GM12872 (cell line): ENCODE measurements around the gene GPR27.

ENCODE experiments used
- CTCF ChIP-seq: IDR thresholded peaks from 3 replicates; pipeline ENCODE4 v1.5.1; 2011; ENCODE audit warnings: low read depth, mild to moderate bottlenecking, low read length, moderate library complexity; ENCODE audit not compliant: insufficient read depth

Gene GPR27

GRCh38 chr3:71733319-71733718 lies 20.3 kb upstream of the GPR27 start:
- no peak for TF ChIP-seq CTCF

GRCh38 chr3:71734881-71735280 lies 18.8 kb upstream of the GPR27 start:
- no peak for TF ChIP-seq CTCF

GRCh38 chr3:71742621-71743020 lies 11.0 kb upstream of the GPR27 start:
- no peak for TF ChIP-seq CTCF

GRCh38 chr3:71744738-71745137 lies 8.9 kb upstream of the GPR27 start:
- no peak for TF ChIP-seq CTCF

- TF ChIP-seq CTCF, result no peak
Measured at GRCh38 chr3:71751602-71752001, 2.1 kb upstream of the GPR27 start.

GRCh38 chr3:71752831-71753700 lies 589 bp upstream of the GPR27 start:
- no peak for TF ChIP-seq CTCF

- TF ChIP-seq CTCF, result no peak
Measured at GRCh38 chr3:71754610-71755253, 1.1 kb downstream of the GPR27 start.
